ENCODE data around the gene TRMT112. TPM values are rescaled to one million over a fixed set of nuclear protein-coding genes. Genes with fewer than 3 reads are reported as not detected.

Gene TRMT112
- total RNA-seq, 1 experiment from 2014 or later = 328 TPM

- Histone ChIP-seq H3K36me3 (ENCODE audit: control insufficient read depth in 1 of 2, insufficient read depth in 2 of 2, low read length in 2 of 2) (no peaks in the 10 kb centered on the region), H3K9me2 (ENCODE audit: insufficient read depth) (no peaks in the 10 kb centered on the region), H3K79me2 (ENCODE audit: insufficient read depth, low read length) (no peaks in the 10 kb centered on the region), H3K4me1 (ENCODE audit: control insufficient read depth in 1 of 2, insufficient read depth in 2 of 2, low read length in 2 of 2) (peaks cover 26 to 54% of the 10 kb centered on the region in 2 experiments), H2AFZ (ENCODE audit: low read depth, low read length, poor library complexity, severe bottlenecking) (no peak overlapping the region), H3K4me3 (replicated peaks in 1 of 2; ENCODE audit: low read depth in 1 of 2, low read length in 2 of 2) (no peak overlapping the region), H3K27me3 (ENCODE audit: insufficient read depth, low read length) (no peaks in the 10 kb centered on the region), H4K20me1 (ENCODE audit: insufficient read depth) (no peaks in the 10 kb centered on the region), H3K9ac (ENCODE audit: low read length) (no peak overlapping the region), H3K4me2 (ENCODE audit: low read length) (no peak overlapping the region), H3K27ac (ENCODE audit: low read depth, low read length) (no peak overlapping the region), H3K9me3 (ENCODE audit: control insufficient read depth in 1 of 2, insufficient read depth in 1 of 2, low read depth in 1 of 2, low read length in 2 of 2) (no peaks in the 10 kb centered on the region)
- BruUV-seq (replicated peaks) = no TSS peak
- intact Hi-C loops (cut with micrococcal nuclease) = no loop called here
- RAD21 ChIA-PET (ENCODE audit: low non-redundant PET in 1 of 2, low total read pairs in 2 of 2, uncharacterized antibody in 2 of 2, unreplicated experiment in 2 of 2) = no interaction called here
- CTCF ChIA-PET = interaction anchor here (1.6 kb wide), 1 partner anchor 16 kb away, joined by 5 read pairs; no protein-coding TSS in a partner anchor
- ATAC-seq (no peak), DNase-seq (ENCODE audit: low read depth, low spot score) (no peak)
- POLR2A ChIA-PET = interaction anchor here (1.0 kb wide), 1 partner anchor 16 kb away, joined by 4 read pairs; no protein-coding TSS in a partner anchor
- TF ChIP-seq ZNF274 (IDR thresholded peaks at IDR 0.05; ENCODE audit: low read depth, low read length) (no peak), POLR2AphosphoS5 (IDR thresholded peaks at IDR 0.05; ENCODE audit: low read depth, low read length) (no peak)
Measured at GRCh38 chr11:64338716-64339115, 21.4 kb upstream of the TRMT112 start.

DNA sequence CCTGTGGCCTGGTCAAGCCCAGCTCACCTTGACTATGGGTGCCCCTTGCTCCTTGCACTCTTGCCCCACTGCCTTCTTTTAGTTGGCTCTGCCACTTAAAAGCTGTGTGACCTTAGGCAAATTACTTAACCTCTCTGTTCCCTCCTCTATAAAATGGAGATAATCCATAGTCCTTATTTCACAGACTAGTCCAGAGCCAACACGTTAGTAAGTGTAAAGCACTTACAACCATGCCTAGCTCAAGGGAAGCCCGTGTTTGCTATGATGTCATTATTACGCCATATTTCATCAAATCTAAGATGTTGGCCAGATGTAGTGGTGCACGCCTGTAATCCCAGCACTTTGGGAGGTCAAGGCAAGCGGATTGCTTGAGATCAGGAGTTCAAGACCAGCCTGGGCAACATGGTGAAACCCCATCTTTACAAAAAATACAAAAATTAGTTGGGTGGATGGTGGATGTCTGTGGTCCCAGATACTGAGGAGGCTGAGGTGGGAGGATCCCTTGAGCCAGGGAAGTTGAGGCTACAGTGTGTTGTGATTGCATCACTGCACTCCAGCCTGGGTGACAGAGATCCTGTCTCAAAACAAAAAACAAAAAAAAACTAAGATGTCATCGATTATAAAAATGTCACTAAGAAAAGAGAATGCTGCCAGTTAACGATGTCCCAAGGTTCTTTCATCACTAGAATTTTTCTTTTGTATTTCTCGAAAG is 20.3 kb upstream of the TRMT112 start:
- H2AFZ ChIP-seq (ENCODE audit: low read depth, low read length, poor library complexity, severe bottlenecking) = no peak overlapping the region
- H4K20me1 ChIP-seq (ENCODE audit: insufficient read depth) = no peaks in the 10 kb centered on the region
- POLR2A ChIA-PET = no interaction called here
- H3K36me3 ChIP-seq (ENCODE audit: control insufficient read depth in 1 of 2, insufficient read depth in 2 of 2, low read length in 2 of 2) = no peaks in the 10 kb centered on the region
- H3K9me3 ChIP-seq (ENCODE audit: control insufficient read depth in 1 of 2, insufficient read depth in 1 of 2, low read depth in 1 of 2, low read length in 2 of 2) = no peaks in the 10 kb centered on the region
- no peaks in the 10 kb centered on the region for H3K79me2 ChIP-seq (ENCODE audit: insufficient read depth, low read length)
- DNase-seq (ENCODE audit: low read depth, low spot score) (no peak), ATAC-seq (no peak)
- CTCF ChIA-PET = interaction anchor here (1.6 kb wide), 1 partner anchor 17 kb away, joined by 5 read pairs; no protein-coding TSS in a partner anchor
- no peaks in the 10 kb centered on the region for H3K27me3 ChIP-seq (ENCODE audit: insufficient read depth, low read length)
- H3K4me1 ChIP-seq (ENCODE audit: control insufficient read depth in 1 of 2, insufficient read depth in 2 of 2, low read length in 2 of 2) = peaks cover 18 to 47% of the 10 kb centered on the region in 2 experiments
- TF ChIP-seq CBX3 (IDR thresholded peaks at IDR 0.05; ENCODE audit: low read depth) (no peak), RAD21 (IDR thresholded peaks at IDR 0.05; ENCODE audit: low read depth) (no peak), EZH2phosphoT487 (IDR thresholded peaks at IDR 0.05; ENCODE audit: borderline replicate concordance) (no peak), EZH2 (IDR thresholded peaks at IDR 0.05) (no peak), ELF1 (IDR thresholded peaks at IDR 0.05; ENCODE audit: borderline replicate concordance, low read depth) (no peak)
- BruUV-seq (replicated peaks) = no TSS peak
- no peak overlapping the region for H3K4me2 ChIP-seq (ENCODE audit: low read length)
- no peak overlapping the region for H3K4me3 ChIP-seq (replicated peaks in 1 of 2; ENCODE audit: low read depth in 1 of 2, low read length in 2 of 2)
- H3K9ac ChIP-seq (ENCODE audit: low read length) = no peak overlapping the region
- RAD21 ChIA-PET (ENCODE audit: low non-redundant PET in 1 of 2, low total read pairs in 2 of 2, uncharacterized antibody in 2 of 2, unreplicated experiment in 2 of 2) = no interaction called here
- no peak overlapping the region for H3K27ac ChIP-seq (ENCODE audit: low read depth, low read length)
- H3K9me2 ChIP-seq (ENCODE audit: insufficient read depth) = no peaks in the 10 kb centered on the region
- intact Hi-C loops (cut with micrococcal nuclease) = no loop called here

Measured in HCT116 (cell line).